Stimulated activated CD4-positive, alpha-beta T cell treated with anti-CD3 and anti-CD28 coated beads, Interleukin-1b, Interleukin-23, amount 100 ng/mL, for 48 hours (primary cell): Measurements from ENCODE around the gene NCAPD2.

ENCODE experiments used
- DNase-seq: peaks from one replicate; pipeline ENCODE4 v3.0.0-alpha.2; 2020

NCAPD2 gene

GRCh38 chr12:6493497-6494257 lies at the start of gene NCAPD2:
Gene NCAPD2 (plus strand): TSS chr12:6494102. CDS start chr12:6495099, 997 bp downstream.
- peak; percentile 98 for DNase-seq

- DNase-seq = no peak
These were observed 48.9 kb upstream of the NCAPD2 start, which contains the start of gene CD27 for GRCh38 chr12:6444704-6445688. Gene CD27 (plus strand): TSS chr12:6444955. CDS start chr12:6445096, 141 bp downstream.

- no peak for DNase-seq
These were observed 43.6 kb upstream of the NCAPD2 start for GRCh38 chr12:6450091-6450868.

GRCh38 chr12:6450869-6451347 lies 43.0 kb upstream of the NCAPD2 start:
- DNase-seq = peak; percentile 38

- peak; percentile 82 for DNase-seq
These were observed 42.3 kb upstream of the NCAPD2 start, which contains the start of gene TAPBPL for GRCh38 chr12:6451348-6452244. Gene TAPBPL (plus strand): TSS chr12:6452042. CDS start chr12:6452249, 207 bp downstream.

- no peak for DNase-seq
These were observed 41.5 kb upstream of the NCAPD2 start for GRCh38 chr12:6452245-6452943.

- DNase-seq = no peak
These were observed 40.8 kb upstream of the NCAPD2 start for GRCh38 chr12:6452944-6453630.

GRCh38 chr12:6457220-6457945 lies 36.5 kb upstream of the NCAPD2 start:
- DNase-seq = no peak

GRCh38 chr12:6458281-6459003 lies 35.5 kb upstream of the NCAPD2 start:
- no peak for DNase-seq

- no peak for DNase-seq
These were observed 34.9 kb upstream of the NCAPD2 start for GRCh38 chr12:6459004-6459337.

- DNase-seq = peak; percentile 46
These were observed 33.0 kb upstream of the NCAPD2 start for GRCh38 chr12:6460751-6461371.

GRCh38 chr12:6461401-6462233 lies 32.3 kb upstream of the NCAPD2 start:
- peak; percentile 88 for DNase-seq

GRCh38 chr12:6462234-6462995 lies 31.5 kb upstream of the NCAPD2 start:
- DNase-seq = peak; percentile 41

GRCh38 chr12:6463216-6463615 lies 30.7 kb upstream of the NCAPD2 start:
- no peak for DNase-seq

- DNase-seq = no peak
These were observed 30.0 kb upstream of the NCAPD2 start for GRCh38 chr12:6463858-6464257.

- DNase-seq = no peak
These were observed 29.4 kb upstream of the NCAPD2 start for GRCh38 chr12:6464531-6464930.
